Measurements from ENCODE around the gene DAPP1.

DNA sequence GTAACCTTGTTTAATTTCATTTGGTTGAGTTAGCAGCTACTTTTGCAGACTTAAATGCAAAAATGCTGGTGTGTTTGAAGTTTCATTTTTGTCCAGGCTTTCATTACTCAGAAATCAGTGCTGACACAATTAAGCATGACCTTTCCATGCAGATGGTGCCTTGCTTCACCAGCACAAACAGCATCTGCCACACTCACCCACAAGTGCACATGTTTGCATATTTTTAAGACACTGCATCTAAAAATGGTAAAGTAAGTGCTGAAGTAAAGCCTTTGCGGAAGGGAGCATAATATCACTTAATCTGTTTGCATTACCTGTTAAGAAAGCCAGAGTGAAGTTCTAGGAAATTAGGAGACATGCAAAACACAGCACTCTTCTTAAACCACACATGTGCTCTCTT lies 7.3 kb upstream of the DAPP1 start:
- TF ChIP-seq, protein P1, sequence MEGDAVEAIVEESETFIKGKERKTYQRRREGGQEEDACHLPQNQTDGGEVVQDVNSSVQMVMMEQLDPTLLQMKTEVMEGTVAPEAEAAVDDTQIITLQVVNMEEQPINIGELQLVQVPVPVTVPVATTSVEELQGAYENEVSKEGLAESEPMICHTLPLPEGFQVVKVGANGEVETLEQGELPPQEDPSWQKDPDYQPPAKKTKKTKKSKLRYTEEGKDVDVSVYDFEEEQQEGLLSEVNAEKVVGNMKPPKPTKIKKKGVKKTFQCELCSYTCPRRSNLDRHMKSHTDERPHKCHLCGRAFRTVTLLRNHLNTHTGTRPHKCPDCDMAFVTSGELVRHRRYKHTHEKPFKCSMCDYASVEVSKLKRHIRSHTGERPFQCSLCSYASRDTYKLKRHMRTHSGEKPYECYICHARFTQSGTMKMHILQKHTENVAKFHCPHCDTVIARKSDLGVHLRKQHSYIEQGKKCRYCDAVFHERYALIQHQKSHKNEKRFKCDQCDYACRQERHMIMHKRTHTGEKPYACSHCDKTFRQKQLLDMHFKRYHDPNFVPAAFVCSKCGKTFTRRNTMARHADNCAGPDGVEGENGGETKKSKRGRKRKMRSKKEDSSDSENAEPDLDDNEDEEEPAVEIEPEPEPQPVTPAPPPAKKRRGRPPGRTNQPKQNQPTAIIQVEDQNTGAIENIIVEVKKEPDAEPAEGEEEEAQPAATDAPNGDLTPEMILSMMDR (conservative IDR thresholded peaks at IDR 0.05; ENCODE audit: low read depth, low read length), result no peak
- TF ChIP-seq EZH2 (IDR thresholded peaks at IDR 0.05; ENCODE audit: borderline replicate concordance, low read depth, low read length, poor library complexity, severe bottlenecking), result no peak
